K562 (cell line): Measurements from ENCODE around the gene ZFPM1.

Experiments
- CBX5 ChIP-seq: IDR thresholded peaks from 2 replicates; pipeline ENCODE4 v1.6.1; 2014; ENCODE audit warnings: low read depth, borderline replicate concordance
- CHD2 ChIP-seq: IDR thresholded peaks from 2 replicates; pipeline ENCODE4 v1.6.1; 2011; ENCODE audit warnings: low read depth, low read length
- CTCF ChIP-seq, 3 experiments: IDR thresholded peaks in 2 of 3; conservative IDR thresholded peaks in 1 of 3; 2 replicates each; pipeline ENCODE4 v1.5.1; 2011 to 2012; ENCODE audit warnings: low read length in 3 of 3, mild to moderate bottlenecking in 3 of 3, control low read depth in 2 of 3, improper control_type of control experiment in 1 of 3, inconsistent platforms in 1 of 3, low read depth in 1 of 3, mixed read lengths in 1 of 3, moderate library complexity in 1 of 3; ENCODE audit not compliant: insufficient read depth in 2 of 3
- E2F3 ChIP-seq: fragments of 250-450 bp; sonication (Bioruptor Pico); IDR thresholded peaks from 2 replicates; pipeline ENCODE4 v1.4.0; 2020; ENCODE audit warnings: mild to moderate bottlenecking
- FOXJ3 ChIP-seq: sonication (generic); formaldehyde crosslinking; IDR thresholded peaks from 2 replicates; pipeline ENCODE4 v1.4.0; 2020; ENCODE audit warnings: mild to moderate bottlenecking, missing genetic modification reagents
- HDAC8 ChIP-seq: fragments of 450-650 bp; IDR thresholded peaks from 2 replicates; pipeline ENCODE4 v1.6.1; 2016; ENCODE audit warnings: mild to moderate bottlenecking, missing genetic modification characterization, moderate library complexity, missing compliant biosample characterization
- KLF10 ChIP-seq: fragments of 250-450 bp; sonication (Bioruptor Pico); IDR thresholded peaks from 2 replicates; pipeline ENCODE4 v1.6.1; 2021; ENCODE audit warnings: matching md5 sums
- MAZ ChIP-seq, 2 experiments: fragments of 450-650 bp in 1 of 2; sonication (generic) in 1 of 2; formaldehyde crosslinking; IDR thresholded peaks in 1 of 2; conservative IDR thresholded peaks in 1 of 2; 2 replicates each; pipeline versions ENCODE4 v1.4.0 to v1.5.0; 2020; ENCODE audit warnings: mild to moderate bottlenecking in 1 of 2, missing genetic modification reagents in 1 of 2
- NR3C1 ChIP-seq: sonication (generic); formaldehyde crosslinking; IDR thresholded peaks from 2 replicates; pipeline ENCODE4 v1.8.1; 2022; ENCODE audit warnings: missing genetic modification reagents
- RNF2 ChIP-seq: sonication (generic); IDR thresholded peaks from 2 replicates; pipeline ENCODE4 v1.6.1; 2016
- SIN3A ChIP-seq, 2 experiments: fragments of 150-350 bp in 1 of 2; IDR thresholded peaks; 2 replicates each; pipeline ENCODE4 v1.6.1; 2011 to 2016; ENCODE audit warnings: borderline replicate concordance in 2 of 2, low read depth in 2 of 2, low read length in 2 of 2, mild to moderate bottlenecking in 2 of 2, moderate library complexity in 2 of 2; ENCODE audit not compliant: control insufficient read depth in 1 of 2
- ZBTB17 ChIP-seq: fragments of 450-650 bp; formaldehyde crosslinking; IDR thresholded peaks from 2 replicates; pipeline ENCODE4 v1.4.0; 2020; ENCODE audit warnings: mild to moderate bottlenecking
- ZNF232 ChIP-seq: sonication (generic); formaldehyde crosslinking; IDR thresholded peaks from 2 replicates; pipeline ENCODE4 v1.8.0; 2022; ENCODE audit warnings: mild to moderate bottlenecking, missing genetic modification reagents

GRCh38 chr16:88526008-88526905, 73.2 kb downstream of the ZFPM1 start:
- TF ChIP-seq SIN3A (IDR thresholded peaks at IDR 0.05; ENCODE audit: borderline replicate concordance in 2 of 2, control insufficient read depth in 1 of 2, low read depth in 2 of 2, low read length in 2 of 2) (peak in 1 of 2 experiments; percentile 50; a peak in 1 of 4 replicates), FOXJ3 (CRISPR knock-in tag) (no peak), KLF10 (no peak), RNF2 (peak; percentile 68; the same call in 1 of the 2 replicates), CHD2 (no peak), NR3C1 (CRISPR knock-in tag) (no peak), CBX5 (no peak), CTCF (IDR thresholded peaks at IDR 0.05 in 2 of 3, conservative IDR thresholded peaks at IDR 0.05 in 1 of 3; ENCODE audit: insufficient read depth in 2 of 3, low read depth in 1 of 3, low read length in 3 of 3) (no peak), ZNF232 (CRISPR knock-in tag) (no peak), HDAC8 (tag) (no peak), MAZ (CRISPR knock-in tag; conservative IDR thresholded peaks at IDR 0.05 in 1 of 2, IDR thresholded peaks at IDR 0.05 in 1 of 2) (no peak; a peak in 2 of 4 replicates), E2F3 (CRISPR knock-in tag) (no peak), ZBTB17 (CRISPR knock-in tag) (no peak)
